SK-N-MC (cell line): Measurements from ENCODE around the gene GLMP.

Experiments
- EZH2 ChIP-seq: fragments of 200-600 bp; sonication (generic); IDR thresholded peaks from one replicate; pipeline ENCODE4 v1.6.1; 2017; ENCODE audit warnings: antibody characterized with exemption
- POLR2AphosphoS5 ChIP-seq: IDR thresholded peaks from 2 replicates; pipeline ENCODE4 v1.6.1; 2012; ENCODE audit warnings: mild to moderate bottlenecking, low read depth, low read length, borderline replicate concordance

DNA sequence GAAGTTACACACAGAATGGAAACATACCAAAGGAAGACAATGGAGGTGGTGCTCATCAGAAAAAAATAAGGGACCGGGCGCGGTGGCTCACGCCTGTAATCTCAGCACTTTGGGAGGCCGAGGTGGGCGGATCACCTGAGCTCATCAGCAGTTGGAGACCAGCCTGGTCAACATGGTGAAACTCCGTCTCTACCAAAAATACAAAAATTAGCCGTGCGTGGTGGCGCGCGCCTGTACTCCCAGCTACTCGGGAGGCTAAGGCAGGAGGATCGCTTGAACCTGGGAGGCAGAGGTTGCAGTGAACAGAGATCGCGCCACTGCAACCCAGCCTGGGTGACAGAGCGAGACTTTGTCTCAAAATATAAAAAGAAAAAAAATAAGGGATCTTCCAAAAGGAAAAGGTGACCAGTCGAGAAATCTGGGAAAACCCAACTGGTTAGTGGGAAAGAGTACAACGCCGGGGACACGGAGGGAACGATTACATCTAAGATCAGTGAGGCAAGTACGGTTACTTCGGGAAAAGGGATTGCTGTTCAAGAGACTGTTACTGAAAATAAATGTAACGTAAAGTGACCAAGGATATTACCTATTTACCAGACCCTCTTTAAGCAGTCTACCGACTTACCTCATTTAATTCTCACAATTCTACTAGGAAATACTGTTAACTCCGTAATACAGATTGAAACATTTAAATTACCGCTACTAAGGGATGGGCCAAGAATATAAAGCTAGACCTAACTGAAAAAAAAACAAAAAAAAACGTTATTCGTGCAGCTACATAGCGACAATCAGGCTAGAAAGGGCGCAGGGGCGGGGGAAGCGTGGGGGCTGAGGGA lies 41.8 kb upstream of the GLMP start:
- TF ChIP-seq POLR2AphosphoS5 (no peak), EZH2 (no peak)
